RPMI7951 (cell line): Measurements from ENCODE around the gene CDC42BPA. TPM values are rescaled to one million over a fixed set of nuclear protein-coding genes. Genes with fewer than 3 reads are reported as not detected.
"Not testable (repeated sequence)": the region's sequence is repeated elsewhere in the genome, so short reads cannot be mapped to it uniquely, and the experiment has no call there.

Source experiments
- DNase-seq: peaks from one replicate; pipeline ENCODE4 v3.0.0-alpha.2; 2012; ENCODE audit warnings: low read depth
- total RNA-seq: library from RNA; depleted of rRNA; stranded (reverse); fragments of >200 nt; shearing (Covaris generic); gene quantifications from 2 replicates; pipeline ENCODE4 v1.2.3, GENCODE V29; 2014

Gene CDC42BPA
- total RNA-seq, 1 experiment from 2014 or later: 25.8 TPM

DNA sequence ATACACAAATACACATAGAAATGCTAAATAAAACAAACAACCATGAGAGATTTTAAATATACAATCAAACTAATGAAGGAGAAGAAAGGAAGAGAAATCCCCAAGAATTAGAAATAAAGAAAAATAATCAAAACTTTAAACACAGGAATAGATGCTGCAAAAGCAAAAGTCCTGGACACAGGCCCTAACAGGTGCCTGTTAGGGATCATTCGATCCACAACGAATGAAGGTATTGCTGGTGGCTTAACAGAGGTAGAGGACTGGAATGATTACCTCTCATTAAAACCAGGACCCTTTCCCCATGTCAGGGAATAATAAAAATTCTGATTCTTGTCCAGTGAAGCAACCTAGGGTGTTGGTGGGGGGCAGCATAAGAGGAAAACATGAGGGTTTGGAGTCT is 56.8 kb downstream of the CDC42BPA start:
- no peak for DNase-seq

DNA sequence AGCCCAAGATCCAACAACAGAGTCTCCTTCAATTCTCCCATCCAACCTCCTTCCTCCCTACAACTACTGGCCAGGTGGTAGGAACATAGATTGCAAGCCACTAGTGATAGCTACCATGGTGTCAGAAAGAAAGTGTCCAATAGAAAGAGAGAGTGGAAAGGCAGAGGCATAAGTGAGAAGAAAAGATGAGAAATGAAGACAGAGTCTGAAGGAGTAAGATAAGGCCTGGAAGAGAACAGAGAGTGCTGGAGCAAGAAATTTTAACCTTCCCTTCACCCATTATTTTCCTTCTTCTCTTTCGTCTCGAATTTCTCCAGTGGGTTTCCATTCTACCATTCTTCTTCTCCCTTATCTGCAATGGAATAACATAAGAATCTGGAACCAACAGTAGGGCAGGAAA is 57.9 kb downstream of the CDC42BPA start:
- no peak for DNase-seq

DNA sequence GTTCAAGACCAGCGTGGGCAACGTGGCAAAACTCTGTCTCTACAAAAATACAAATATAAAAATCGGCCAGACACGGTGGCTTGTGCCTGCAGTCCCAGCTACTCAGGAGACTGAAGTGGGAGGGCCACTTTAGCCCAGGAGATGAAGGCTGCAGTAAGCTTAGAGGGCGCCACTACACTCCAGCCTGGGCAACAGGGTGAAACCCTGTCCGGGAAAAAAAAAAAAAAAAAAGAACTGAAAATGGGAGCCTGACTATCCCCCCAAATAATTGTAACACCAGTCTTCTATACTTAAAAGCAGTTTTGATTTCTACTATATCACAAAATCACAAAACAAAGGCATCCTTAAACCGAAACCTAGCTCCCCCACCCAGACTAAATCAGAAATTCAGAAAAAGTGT is 60.3 kb downstream of the CDC42BPA start:
- DNase-seq: no peak

- DNase-seq: no peak
Observed at GRCh38 chr1:227255086-227255732, 63.1 kb downstream of the CDC42BPA start.

DNA sequence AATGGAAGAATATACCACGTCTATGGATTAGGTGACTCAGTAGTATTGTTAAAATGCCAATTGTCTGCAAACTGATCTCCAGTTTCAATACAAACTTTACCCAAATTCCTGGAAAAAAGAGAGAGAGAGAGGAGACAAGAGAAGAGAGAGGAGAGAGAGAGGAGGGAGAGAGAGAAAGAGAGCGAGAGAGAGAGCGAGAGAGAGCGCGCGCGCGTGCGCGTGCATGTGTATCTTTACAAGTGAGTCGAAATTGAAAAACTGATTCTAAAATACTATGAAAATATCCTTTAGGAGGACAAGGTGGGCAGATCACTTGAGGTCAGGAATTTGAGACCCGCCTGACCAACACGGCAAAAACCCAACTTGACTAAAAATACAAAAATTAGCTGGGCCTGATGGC is 65.2 kb downstream of the CDC42BPA start:
- no peak for DNase-seq

GRCh38 chr1:227245613-227246320 is 72.5 kb downstream of the CDC42BPA start:
- DNase-seq: no peak

- DNase-seq: no peak
Observed at GRCh38 chr1:227244339-227245118, 73.8 kb downstream of the CDC42BPA start.

DNA sequence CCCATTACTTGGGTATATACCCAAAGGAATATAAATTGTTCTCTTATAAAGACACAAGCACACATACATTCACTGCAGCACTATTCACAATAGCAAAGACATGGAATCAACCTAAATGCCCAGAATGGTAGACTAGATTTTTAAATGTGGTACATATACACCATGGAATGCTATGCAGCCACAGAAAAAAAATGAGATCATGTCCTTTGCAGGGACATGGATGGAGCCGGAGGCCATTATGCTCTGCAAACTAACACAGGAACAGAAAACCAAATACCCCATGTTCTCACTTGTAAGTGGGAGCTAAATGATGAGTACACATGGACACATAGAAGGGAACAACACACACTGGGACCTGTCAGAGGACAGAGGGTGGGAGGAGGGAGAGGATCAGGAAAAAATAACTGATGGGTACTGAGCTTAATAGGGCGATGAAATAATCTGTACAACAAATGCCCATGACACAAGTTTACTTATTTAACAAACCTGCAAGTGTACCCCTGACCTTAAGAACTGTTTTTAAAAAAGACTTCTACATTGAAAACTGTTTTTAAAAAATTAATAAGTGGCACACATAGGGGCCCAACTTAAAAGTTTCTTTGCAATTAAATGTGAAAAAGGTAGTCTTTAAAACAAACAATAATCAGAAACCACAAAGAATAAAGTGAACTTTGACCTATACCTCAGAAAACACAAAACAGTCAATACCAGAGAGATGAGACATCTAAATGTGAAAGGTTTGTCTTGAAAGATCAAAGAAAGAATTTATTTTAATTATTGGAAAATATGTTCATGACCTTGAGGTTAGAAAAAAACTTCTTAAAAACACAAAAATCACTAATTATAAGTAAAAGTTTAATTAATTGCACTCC is 75.2 kb downstream of the CDC42BPA start:
- peak; percentile 14 for DNase-seq

GRCh38 chr1:227240983-227241382 is 77.3 kb downstream of the CDC42BPA start:
- no peak for DNase-seq

GRCh38 chr1:227234998-227235405 is 83.3 kb downstream of the CDC42BPA start:
- peak; percentile 76 for DNase-seq

DNA sequence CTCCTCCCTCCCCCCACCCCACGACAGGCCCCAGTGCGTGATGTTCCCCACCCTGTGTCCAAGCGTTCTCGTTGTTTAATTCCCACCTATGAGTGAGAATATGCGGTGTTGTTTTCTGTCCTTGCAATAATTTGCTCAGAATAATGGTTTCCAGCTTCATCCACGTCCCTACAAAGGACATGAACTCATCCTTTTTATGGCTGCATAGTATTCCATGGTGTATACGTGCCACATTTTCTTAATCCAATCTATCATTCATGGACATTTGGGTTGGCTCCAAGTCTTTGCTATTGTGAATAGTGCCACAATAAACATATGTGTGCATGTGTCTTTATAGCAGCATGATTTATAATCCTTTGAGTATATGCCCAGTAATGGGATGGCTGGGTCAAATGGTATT is 87.2 kb downstream of the CDC42BPA start:
- DNase-seq: not testable (repeated sequence)

DNA sequence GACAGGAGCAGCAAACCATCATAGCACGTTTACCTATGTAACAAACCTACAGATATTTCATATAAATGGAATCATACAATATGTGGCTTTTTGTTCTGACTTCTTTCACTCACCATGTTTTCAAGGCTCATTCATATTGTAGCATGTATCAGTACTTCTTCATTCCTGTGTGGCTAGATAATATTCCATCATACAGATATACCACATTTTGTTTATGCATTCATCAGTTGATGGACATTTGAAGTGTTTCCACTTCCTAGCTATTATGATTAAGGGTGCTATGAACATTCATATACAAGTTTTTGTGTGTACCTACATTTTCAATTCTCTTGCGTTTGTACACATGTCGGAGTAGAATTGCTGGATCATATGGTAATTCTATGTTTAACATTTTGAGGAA is 90.1 kb downstream of the CDC42BPA start:
- no peak for DNase-seq

DNA sequence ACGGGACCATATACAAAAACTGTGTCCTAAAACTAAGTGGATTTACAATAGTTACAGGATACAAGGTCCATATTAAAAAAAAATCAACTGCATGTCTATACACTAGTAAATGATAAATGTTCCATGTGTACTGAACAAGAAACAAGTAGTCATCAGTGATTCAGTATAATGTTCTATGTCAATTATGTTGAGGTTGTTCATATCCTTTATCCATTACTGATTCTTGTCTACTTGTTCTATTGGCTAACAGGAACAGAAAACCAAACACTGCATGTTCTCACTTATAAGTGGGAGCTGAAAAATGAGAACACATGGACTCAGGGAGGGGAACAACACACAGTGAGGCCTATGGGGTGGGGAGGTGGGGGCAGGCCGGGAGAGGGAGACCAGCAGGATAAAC is 90.5 kb downstream of the CDC42BPA start:
- DNase-seq: no peak

DNA sequence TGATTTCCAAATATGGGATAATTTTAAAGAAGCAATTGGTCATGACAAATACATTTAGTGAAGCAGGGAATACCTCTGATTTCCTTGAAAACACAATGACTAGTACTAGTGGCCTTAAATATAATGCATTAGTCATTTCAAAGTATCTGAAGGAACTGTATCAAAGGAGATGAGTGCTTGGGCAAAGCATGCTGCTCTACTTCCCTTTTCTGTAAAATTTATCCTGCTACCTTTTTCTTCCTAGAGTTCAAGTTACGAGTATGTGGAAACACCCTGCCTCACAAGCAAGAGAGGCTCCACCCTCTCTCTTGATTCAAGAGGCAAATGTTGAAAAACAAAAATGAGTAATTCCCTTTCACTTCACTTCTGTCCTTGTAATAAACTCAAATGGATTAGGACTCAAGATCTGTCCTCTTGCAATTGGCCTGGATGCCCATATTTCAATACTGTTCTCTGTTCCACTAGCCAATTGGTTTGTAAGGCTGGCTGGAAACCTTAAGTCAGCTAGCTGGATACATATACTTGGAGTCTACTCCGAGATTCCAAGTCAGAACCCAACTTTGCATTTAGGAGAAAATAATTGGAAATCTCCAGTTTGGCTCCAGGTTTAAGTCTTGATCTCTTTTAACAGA is 92.5 kb downstream of the CDC42BPA start:
- DNase-seq: peak; percentile 38

DNA sequence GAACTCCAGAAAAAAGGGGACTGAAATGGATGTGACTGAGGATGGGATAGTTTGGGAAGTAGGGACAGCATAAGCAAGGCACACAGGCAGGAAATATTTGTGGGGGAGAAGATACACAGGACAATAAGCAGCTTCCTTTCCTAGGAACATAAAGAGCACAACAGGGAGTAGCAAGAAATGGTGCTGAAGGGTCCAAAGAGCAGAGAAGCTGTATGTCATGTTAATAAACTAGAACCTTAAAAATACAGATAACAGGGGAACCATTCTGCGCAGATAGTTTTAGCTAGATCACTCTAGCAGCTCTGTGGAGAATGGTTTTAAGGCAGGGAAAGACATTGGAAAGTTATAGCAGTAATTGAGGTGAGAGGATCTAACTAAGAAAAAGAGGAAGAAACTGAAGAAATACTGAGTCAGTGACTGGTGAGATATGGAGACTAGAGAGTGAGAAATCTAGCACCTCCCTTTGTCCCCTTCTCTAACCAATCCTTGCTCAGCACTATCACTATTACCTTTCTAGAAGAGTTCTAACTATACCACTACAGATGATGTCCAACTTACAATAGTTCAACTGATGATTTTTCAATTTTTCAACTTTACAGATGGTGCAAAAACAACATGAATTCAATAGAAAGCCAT is 95.0 kb downstream of the CDC42BPA start:
- DNase-seq: no peak

- no peak for DNase-seq
Observed at GRCh38 chr1:227219715-227220292, 98.5 kb downstream of the CDC42BPA start.

DNA sequence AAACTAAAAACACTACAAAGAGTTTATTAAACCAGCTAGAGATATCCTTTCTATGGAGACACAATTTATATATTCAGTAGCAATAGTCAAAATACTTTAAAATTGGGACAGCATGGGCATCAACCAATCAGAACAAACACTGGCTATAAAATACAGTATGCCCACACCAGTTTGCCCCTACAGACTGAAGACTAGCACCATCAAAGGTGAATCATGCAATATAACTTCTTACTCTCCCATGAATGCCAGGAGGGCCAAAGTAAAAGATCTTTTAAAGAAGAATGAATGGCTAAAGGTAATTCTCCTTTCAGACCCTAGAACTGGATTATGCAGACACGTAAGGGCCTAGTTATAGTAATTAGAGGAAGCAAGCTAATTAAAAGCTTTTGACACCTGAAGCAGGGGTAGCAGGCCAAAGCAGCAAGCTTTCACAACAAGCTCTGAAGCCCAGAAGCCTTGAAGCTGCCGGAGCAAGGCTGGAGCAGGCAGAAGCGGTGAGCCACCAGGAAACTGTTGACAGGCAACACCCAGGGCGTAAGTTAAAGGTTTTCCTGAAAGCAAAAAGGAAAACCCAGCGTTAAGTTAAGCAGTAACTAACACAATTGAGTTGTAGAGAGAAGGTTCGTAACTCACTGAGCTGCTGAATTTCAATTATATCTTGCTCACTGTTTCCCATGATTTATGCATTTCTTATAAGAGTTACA is 99.3 kb downstream of the CDC42BPA start:
- DNase-seq: no peak

- DNase-seq: no peak
Observed at GRCh38 chr1:227215863-227216510, 102.3 kb downstream of the CDC42BPA start.

GRCh38 chr1:227214207-227214606 is 104.1 kb downstream of the CDC42BPA start:
- DNase-seq: no peak
